ENCODE measurements around the gene ZNF226.

- TF ChIP-seq CTCF (IDR thresholded peaks at IDR 0.05; ENCODE audit: low read depth, low read length, poor library complexity, severe bottlenecking) (no peak), EZH2phosphoT487 (IDR thresholded peaks at IDR 0.05; ENCODE audit: borderline replicate concordance, low read length) (no peak)
Measured at GRCh38 chr19:44149776-44150175, 15.1 kb upstream of the ZNF226 start.

Data from DOHH2 (cell line).